Activated T-helper 2 cell treated with anti-CD3 and anti-CD28 coated beads, Interferon-gamma antibody, Interleukin-2, Interleukin-4, amounts not matched to agents 10 μg/mL and 5 μg/mL and 100 μg/mL, durations not matched to agents 14 hours and 24 hours and 36 hours (primary cell): ENCODE measurements around the gene SGO2. TPM values are rescaled to one million over a fixed set of nuclear protein-coding genes. Genes with fewer than 3 reads are reported as not detected.
"Not testable (repeated sequence)": the region's sequence is repeated elsewhere in the genome, so short reads cannot be mapped to it uniquely, and the experiment has no call there.

Source experiments
- DNase-seq: peaks from one replicate; pipeline ENCODE4 v3.0.0; 2021; ENCODE audit warnings: low spot score
- H3K27ac Mint-ChIP-seq: one replicate; pipeline ENCODE4 v1.8.0; 2021; ENCODE audit warnings: mixed read lengths
- H3K27me3 Mint-ChIP-seq: one replicate; pipeline ENCODE4 v1.8.0; 2021; ENCODE audit warnings: low read depth, mixed read lengths
- H3K36me3 Mint-ChIP-seq: one replicate; pipeline ENCODE4 v1.8.0; 2021; ENCODE audit warnings: low read depth, mixed read lengths
- H3K4me1 Mint-ChIP-seq: one replicate; pipeline ENCODE4 v1.8.0; 2021; ENCODE audit warnings: low read depth, mixed read lengths
- H3K4me3 Mint-ChIP-seq: one replicate; pipeline ENCODE4 v1.8.0; 2021; ENCODE audit warnings: low read depth, mild to moderate bottlenecking, moderate library complexity, mixed read lengths
- H3K9me3 Mint-ChIP-seq: one replicate; pipeline ENCODE4 v1.8.0; 2021; ENCODE audit warnings: mixed read lengths
- intact Hi-C: fragments of 100-400 bp; cut with micrococcal nuclease; formaldehyde crosslinking; loops from one replicate; pipeline ENCODE4 v1.15.1; 2023
- total RNA-seq: library from RNA; stranded (reverse); gene quantifications from 2 replicates; pipeline ENCODE4 v1.2.3, GENCODE V29; 2022

The SGO2 gene
- total RNA-seq, 1 donor from 2014 or later, result 30.3 TPM

DNA sequence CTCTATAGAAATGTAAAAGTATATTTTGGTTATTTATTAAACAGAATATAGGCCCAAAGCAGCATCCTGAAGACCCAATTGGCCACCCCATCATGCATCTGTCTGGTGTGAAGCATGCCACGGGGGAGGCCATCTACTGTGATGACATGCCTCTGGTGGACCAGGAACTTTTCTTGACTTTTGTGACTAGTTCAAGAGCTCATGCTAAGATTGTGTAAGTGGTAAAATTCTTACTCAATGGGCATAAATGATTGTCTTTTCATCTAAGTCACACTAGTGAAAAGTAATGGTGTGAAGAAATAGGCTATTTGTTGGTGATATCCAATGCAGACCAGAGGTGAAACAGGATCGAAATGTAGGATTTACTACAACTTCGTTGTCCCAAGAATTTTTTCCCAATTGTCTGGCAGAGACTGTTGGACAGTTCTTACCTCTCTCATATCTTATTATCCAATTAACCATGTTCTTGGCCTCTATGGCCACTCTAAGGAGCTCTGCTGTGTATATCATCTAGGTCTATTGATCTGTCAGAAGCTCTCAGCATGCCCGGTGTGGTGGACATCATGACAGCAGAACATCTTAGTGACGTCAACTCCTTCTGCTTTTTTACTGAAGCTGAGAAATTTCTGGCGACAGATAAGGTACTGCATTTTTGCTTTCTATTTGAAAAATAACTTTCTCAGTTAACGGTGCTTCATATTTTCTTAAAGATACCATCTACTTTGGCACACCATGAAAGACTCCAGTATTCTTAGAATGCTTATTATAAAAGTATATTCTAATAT, 94.8 kb downstream of the SGO2 start:
- H3K4me1 Mint-ChIP-seq, result peaks cover 17% of the 10 kb centered on the region
- H3K9me3 Mint-ChIP-seq, result no peaks in the 10 kb centered on the region
- H3K27ac Mint-ChIP-seq, result no peak overlapping the region
- intact Hi-C loops, result no loop called here
- H3K36me3 Mint-ChIP-seq, result no peaks in the 10 kb centered on the region
- H3K4me3 Mint-ChIP-seq, result no peak overlapping the region
- DNase-seq, result no peak
- H3K27me3 Mint-ChIP-seq, result peaks cover 6% of the 10 kb centered on the region

DNA sequence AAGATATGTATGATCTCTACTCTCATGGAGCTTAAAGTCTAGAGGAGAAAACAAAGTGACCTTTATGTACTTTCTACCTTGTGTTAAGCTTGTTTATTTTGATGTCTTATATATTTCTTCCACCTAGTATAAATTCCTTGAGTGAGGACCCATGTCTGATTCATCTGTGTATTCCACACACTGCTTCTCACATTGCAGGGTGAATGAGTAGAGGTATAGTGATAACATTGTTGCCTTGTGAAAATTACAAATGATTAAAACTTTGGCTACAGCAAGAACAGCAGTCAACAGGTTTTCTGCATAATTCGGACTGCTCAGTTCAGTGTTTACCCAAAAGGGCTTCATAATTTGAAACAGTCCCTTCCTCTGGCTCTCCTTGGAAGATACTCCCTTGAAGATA, 96.1 kb downstream of the SGO2 start:
- DNase-seq, result no peak
- intact Hi-C loops, result no loop called here
- H3K4me3 Mint-ChIP-seq, result no peak overlapping the region
- peaks cover 14% of the 10 kb centered on the region for H3K4me1 Mint-ChIP-seq
- no peak overlapping the region for H3K27ac Mint-ChIP-seq
- peaks cover 10% of the 10 kb centered on the region for H3K27me3 Mint-ChIP-seq
- H3K9me3 Mint-ChIP-seq, result no peaks in the 10 kb centered on the region
- no peaks in the 10 kb centered on the region for H3K36me3 Mint-ChIP-seq

DNA sequence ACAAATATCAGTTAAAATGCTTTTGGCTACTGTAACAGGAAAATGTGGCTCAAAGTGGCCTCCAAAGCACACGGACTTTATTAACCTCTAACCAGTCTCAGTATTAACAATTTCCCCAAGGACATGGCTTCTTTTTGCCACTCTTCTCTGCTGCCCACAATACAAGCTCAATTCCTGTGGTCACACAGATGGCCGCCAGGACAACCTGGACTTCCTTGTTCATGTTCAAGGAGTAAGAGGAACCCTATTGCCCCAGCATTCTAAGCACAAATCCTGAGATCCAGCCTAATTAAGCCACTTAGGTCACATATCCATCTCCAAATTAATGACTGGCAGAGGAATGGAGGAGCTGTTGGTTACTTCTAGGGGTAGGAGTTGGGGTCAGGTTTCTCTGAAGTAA, 98.0 kb downstream of the SGO2 start:
- peaks cover 13% of the 10 kb centered on the region for H3K27me3 Mint-ChIP-seq
- no peaks in the 10 kb centered on the region for H3K9me3 Mint-ChIP-seq
- H3K36me3 Mint-ChIP-seq, result no peaks in the 10 kb centered on the region
- DNase-seq, result no peak
- no peak overlapping the region for H3K27ac Mint-ChIP-seq
- intact Hi-C loops, result no loop called here
- peaks cover 3% of the 10 kb centered on the region for H3K4me1 Mint-ChIP-seq
- no peak overlapping the region for H3K4me3 Mint-ChIP-seq

DNA sequence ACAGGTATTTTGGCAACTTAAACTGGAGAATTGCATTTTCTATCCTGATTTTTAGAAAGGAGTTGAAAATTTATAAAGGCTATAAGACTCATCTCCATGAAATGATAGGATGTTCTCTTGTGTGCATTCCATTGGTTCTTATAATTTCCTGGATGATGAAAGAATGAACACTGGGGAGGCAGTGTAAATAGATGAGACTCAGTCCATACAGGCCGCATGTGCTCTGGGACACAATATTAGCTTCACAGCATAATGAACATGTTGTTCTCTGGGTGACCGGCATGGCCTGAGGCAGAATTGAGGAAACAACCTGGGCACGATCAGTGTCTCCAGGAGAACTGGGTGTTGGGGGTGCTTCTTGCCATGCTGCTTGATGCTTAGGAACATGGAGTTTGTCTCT, 98.7 kb downstream of the SGO2 start:
- Mint-ChIP-seq H3K9me3 (no peaks in the 10 kb centered on the region), H3K36me3 (no peaks in the 10 kb centered on the region), H3K4me3 (no peak overlapping the region), H3K27me3 (peaks cover 18% of the 10 kb centered on the region), H3K27ac (no peak overlapping the region), H3K4me1 (peaks cover 2% of the 10 kb centered on the region)
- intact Hi-C loops, result loop anchor here (5.0 kb wide), 1 partner anchor 78 kb away; no protein-coding TSS in a partner anchor
- no peak for DNase-seq

DNA sequence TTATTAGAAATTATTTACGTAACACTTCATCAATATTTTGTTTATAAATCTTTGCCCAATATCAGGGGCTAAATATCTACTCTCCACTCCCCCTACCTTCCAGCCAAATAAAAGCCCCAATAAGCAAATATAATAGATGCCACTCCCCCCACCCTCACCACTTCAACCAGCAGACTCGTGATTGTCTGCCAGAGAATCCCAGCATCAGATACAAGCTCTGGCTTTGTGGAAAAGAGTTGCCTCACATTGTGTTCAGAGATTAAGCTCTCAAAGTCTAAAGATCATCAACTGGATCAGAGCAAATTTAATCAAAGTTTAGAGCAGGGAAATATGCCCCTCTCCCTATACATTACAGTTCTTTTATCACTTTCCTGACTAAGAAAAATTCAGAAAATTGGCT, 99.3 kb downstream of the SGO2 start:
- Mint-ChIP-seq H3K27ac (no peak overlapping the region), H3K9me3 (no peaks in the 10 kb centered on the region), H3K36me3 (no peaks in the 10 kb centered on the region), H3K4me1 (peaks cover 2% of the 10 kb centered on the region), H3K4me3 (no peak overlapping the region), H3K27me3 (peaks cover 20% of the 10 kb centered on the region)
- no peak for DNase-seq
- intact Hi-C loops, result loop anchor here (5.0 kb wide), 1 partner anchor 77 kb away; no protein-coding TSS in a partner anchor

DNA sequence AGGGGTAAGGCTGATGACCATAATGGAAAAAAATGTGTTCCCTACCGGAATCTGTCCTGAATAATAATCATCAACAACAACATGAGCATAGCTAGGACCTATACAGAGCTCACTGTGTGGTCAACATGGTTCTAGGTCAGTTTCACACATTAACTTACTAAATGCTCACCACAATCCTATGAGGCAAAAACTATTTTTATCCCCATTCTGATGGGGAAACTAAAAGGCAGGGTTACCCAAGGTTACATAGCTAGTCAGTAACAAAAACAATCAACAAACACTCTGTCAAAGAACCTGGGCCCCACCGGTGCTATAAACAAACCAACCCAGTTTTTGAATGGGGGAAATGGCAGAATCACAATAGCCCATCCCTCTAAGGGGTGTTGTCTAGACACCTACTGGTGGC, 100.0 kb downstream of the SGO2 start:
- Mint-ChIP-seq H3K9me3 (no peaks in the 10 kb centered on the region), H3K36me3 (no peaks in the 10 kb centered on the region)

DNA sequence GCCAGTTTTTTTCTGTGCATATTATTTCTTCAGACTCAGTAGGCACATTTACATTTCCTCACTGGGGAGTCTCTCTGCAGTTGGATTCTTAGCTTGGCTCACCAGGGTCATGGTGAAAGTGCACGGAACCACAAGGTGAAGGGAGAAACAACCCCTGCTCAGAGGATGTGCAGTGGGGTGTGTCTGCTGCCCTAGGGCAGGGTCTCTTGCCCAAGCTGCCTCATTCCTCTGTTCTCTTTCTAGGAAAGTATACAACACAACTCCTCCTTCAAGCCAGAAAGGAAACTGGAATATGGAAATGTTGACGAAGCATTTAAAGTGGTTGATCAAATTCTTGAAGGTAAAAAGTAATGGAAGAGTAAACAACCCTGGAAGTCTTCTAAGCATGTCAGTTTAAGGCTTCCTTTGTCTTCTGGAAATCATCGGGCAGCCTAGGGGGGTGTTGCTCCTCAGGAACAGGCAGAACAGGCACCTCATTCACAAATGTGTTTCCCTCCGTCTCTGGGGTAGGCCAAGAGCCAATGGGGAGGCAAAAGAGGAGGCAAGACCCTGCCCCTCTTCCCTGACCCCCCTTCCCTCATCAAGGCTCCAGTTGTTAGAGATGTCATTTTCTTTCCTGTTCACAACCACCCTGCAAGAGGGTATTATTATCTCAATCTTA, 101.2 kb downstream of the SGO2 start:
- peaks cover 2% of the 10 kb centered on the region for H3K4me1 Mint-ChIP-seq
- no peaks in the 10 kb centered on the region for H3K36me3 Mint-ChIP-seq
- no peaks in the 10 kb centered on the region for H3K9me3 Mint-ChIP-seq
- H3K27ac Mint-ChIP-seq, result no peak overlapping the region
- intact Hi-C loops, result loop anchor here (5.0 kb wide), 1 partner anchor 75 kb away; no protein-coding TSS in a partner anchor
- no peak overlapping the region for H3K4me3 Mint-ChIP-seq
- no peak for DNase-seq
- peaks cover 26% of the 10 kb centered on the region for H3K27me3 Mint-ChIP-seq

More for the DNA sequence above, 100.0 kb downstream of the SGO2 start:
- Mint-ChIP-seq H3K4me3 (no peak overlapping the region), H3K27ac (no peak overlapping the region), H3K4me1 (peaks cover 2% of the 10 kb centered on the region), H3K27me3 (peaks cover 23% of the 10 kb centered on the region)
- intact Hi-C loops, result loop anchor here (5.0 kb wide), 1 partner anchor 76 kb away; no protein-coding TSS in a partner anchor
- no peak for DNase-seq

DNA sequence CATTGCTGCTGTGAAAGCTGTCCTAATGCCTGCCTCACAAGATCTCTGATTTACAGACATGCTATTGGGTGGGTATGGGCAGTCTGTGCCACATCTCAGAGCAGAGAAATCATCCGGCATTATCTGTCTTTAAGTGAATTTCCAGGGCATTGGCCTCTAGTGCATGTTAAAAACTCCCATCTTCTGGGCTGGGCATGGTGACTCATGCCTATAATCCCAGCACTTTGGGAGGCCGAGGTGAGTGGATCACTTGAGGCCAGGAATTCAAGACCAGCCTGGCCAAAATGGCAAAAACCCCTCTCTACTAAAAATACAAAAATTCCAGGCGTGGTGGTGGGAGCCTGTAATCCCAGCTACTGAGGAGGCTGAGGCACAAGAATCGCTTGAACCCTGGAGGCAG, 102.5 kb downstream of the SGO2 start:
- intact Hi-C loops, result loop anchor here (5.0 kb wide), 1 partner anchor 74 kb away; no protein-coding TSS in a partner anchor
- H3K9me3 Mint-ChIP-seq, DNase-seq, H3K4me3 Mint-ChIP-seq, H3K27ac Mint-ChIP-seq, H3K36me3 Mint-ChIP-seq, H3K4me1 Mint-ChIP-seq: not testable (repeated sequence)
- peaks cover 31% of the 10 kb centered on the region for H3K27me3 Mint-ChIP-seq

DNA sequence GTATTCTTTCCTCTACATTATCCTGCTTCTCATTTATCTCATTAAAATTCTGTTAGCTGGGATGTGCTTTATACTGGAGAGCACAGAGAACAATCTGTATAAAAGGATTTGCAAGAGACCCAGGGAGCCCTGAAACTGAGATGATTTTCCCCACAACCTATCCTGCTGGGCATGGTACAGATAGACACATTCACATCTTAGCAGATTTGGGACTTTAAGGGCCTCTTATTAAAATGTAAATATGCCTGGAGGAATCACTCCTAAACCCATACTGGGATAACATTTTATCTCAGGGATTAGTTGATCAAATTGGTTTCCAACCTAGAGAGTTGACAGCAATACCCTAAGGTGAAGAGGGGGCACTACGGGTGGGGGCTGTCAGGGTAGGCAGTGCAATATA, 105.3 kb downstream of the SGO2 start:
- H3K36me3 Mint-ChIP-seq, result no peaks in the 10 kb centered on the region
- H3K4me1 Mint-ChIP-seq, result no peaks in the 10 kb centered on the region
- intact Hi-C loops, result no loop called here
- H3K27me3 Mint-ChIP-seq, result peaks cover 30% of the 10 kb centered on the region
- no peak overlapping the region for H3K27ac Mint-ChIP-seq
- DNase-seq, result no peak
- H3K4me3 Mint-ChIP-seq, result no peak overlapping the region
- H3K9me3 Mint-ChIP-seq, result no peaks in the 10 kb centered on the region

Other genes with a start within 250 kb of the SGO2 start
- 57.5 and 62.2 TPM in 2 replicates for gene SPATS2L, start 219.5 kb upstream of the SGO2 start, total RNA-seq
- 12.3 and 14.1 TPM in 2 replicates for gene KCTD18, start 16.1 kb upstream of the SGO2 start, total RNA-seq
- gene AOX1, start 59.8 kb downstream of the SGO2 start, total RNA-seq, result not detected in 2 replicates